Gastroesophageal sphincter (tissue), 3 donors: Measurements from ENCODE around the gene KRTAP10-8.

Experiments used
- POLR2AphosphoS5 ChIP-seq: sonication (generic); formaldehyde crosslinking; IDR thresholded peaks from one replicate; pipeline ENCODE4 v1.6.1; 2017; ENCODE audit warnings: antibody characterized with exemption
- TF ChIP-seq, protein P1 (sequence below), 4 experiments: fragments of 200-600 bp in 2 of 4; fragments of 450-650 bp in 2 of 4; sonication (generic) in 1 of 4; IDR thresholded peaks; one replicate each; pipeline ENCODE4 v1.5.1; 2017 to 2019; ENCODE audit warnings: antibody characterized with exemption in 4 of 4, mild to moderate bottlenecking in 2 of 4, moderate library complexity in 2 of 4

- TF ChIP-seq, protein P1, sequence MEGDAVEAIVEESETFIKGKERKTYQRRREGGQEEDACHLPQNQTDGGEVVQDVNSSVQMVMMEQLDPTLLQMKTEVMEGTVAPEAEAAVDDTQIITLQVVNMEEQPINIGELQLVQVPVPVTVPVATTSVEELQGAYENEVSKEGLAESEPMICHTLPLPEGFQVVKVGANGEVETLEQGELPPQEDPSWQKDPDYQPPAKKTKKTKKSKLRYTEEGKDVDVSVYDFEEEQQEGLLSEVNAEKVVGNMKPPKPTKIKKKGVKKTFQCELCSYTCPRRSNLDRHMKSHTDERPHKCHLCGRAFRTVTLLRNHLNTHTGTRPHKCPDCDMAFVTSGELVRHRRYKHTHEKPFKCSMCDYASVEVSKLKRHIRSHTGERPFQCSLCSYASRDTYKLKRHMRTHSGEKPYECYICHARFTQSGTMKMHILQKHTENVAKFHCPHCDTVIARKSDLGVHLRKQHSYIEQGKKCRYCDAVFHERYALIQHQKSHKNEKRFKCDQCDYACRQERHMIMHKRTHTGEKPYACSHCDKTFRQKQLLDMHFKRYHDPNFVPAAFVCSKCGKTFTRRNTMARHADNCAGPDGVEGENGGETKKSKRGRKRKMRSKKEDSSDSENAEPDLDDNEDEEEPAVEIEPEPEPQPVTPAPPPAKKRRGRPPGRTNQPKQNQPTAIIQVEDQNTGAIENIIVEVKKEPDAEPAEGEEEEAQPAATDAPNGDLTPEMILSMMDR (IDR thresholded peaks at IDR 0.05), result no peak
- TF ChIP-seq POLR2AphosphoS5, result no peak
Observed at GRCh38 chr21:44612669-44613229, 870 bp downstream of the KRTAP10-8 start.
